Right atrium auricular region (tissue), 2 donors: ENCODE data around the gene SARDH. TPM values are rescaled to one million over a fixed set of nuclear protein-coding genes. Genes with fewer than 3 reads are reported as not detected.

ENCODE experiments used
- DNase-seq: peaks from one replicate; pipeline ENCODE4 v3.0.0-alpha.2; 2019; ENCODE audit warnings: low spot score
- H3K27ac ChIP-seq, 2 donors: fragments of 200-600 bp; sonication (generic); 1 replicate in 1 of 2; 2 replicates in 1 of 2; pipeline ENCODE4 v1.5.1; 2016 to 2019
- H3K27me3 ChIP-seq, 2 donors: fragments of 200-600 bp; sonication (generic); one replicate each; pipeline versions ENCODE4 v1.5.1 to v1.6.0; 2017 to 2019
- H3K36me3 ChIP-seq: fragments of 200-600 bp; sonication (generic); one replicate; pipeline ENCODE4 v1.5.1; 2016
- H3K4me1 ChIP-seq, 2 donors: fragments of 200-600 bp; sonication (generic); one replicate each; pipeline versions ENCODE4 v1.5.1 to v1.6.0; 2017 to 2019
- H3K4me3 ChIP-seq, 2 donors: fragments of 200-600 bp; sonication (generic); 1 replicate in 1 of 2; 2 replicates in 1 of 2; pipeline ENCODE4 v1.5.1; 2017 to 2019; ENCODE audit warnings: mild to moderate bottlenecking in 1 of 2, moderate library complexity in 1 of 2
- H3K9me3 ChIP-seq, 2 donors: fragments of 200-600 bp; sonication (generic); one replicate each; pipeline ENCODE4 v1.5.1; 2019
- CTCF ChIP-seq, 2 donors: fragments of 200-600 bp; sonication (generic); IDR thresholded peaks; one replicate each; pipeline ENCODE4 v1.5.1; 2019; ENCODE audit warnings: antibody characterized with exemption in 2 of 2
- total RNA-seq, 2 donors: library from RNA; depleted of rRNA; stranded (reverse); fragments of >200 nt; gene quantifications; one replicate each; pipeline ENCODE4 v1.1.0, GENCODE V29; 2016

SARDH gene
- total RNA-seq, 2 donors from 2014 or later, result 0.63 to 0.94 TPM

GRCh38 chr9:133619791-133620190, 118.4 kb downstream of the SARDH start:
- Histone ChIP-seq H3K9me3 (no peaks in the 10 kb centered on the region), H3K4me3 (no peak overlapping the region), H3K27ac (no peak overlapping the region), H3K4me1 (no peaks in the 10 kb centered on the region), H3K36me3 (no peaks in the 10 kb centered on the region), H3K27me3 (no peaks in the 10 kb centered on the region)
- TF ChIP-seq CTCF (IDR thresholded peaks at IDR 0.05), result no peak
- no peak for DNase-seq

- Histone ChIP-seq H3K27me3 (no peaks in the 10 kb centered on the region), H3K36me3 (no peaks in the 10 kb centered on the region), H3K27ac (no peak overlapping the region), H3K9me3 (no peaks in the 10 kb centered on the region), H3K4me3 (no peak overlapping the region), H3K4me1 (no peaks in the 10 kb centered on the region)
- no peak for DNase-seq
- no peak for TF ChIP-seq CTCF (IDR thresholded peaks at IDR 0.05)
Measured at GRCh38 chr9:133618726-133619125, 119.4 kb downstream of the SARDH start.

- H3K4me1 ChIP-seq, result no peaks in the 10 kb centered on the region
- no peaks in the 10 kb centered on the region for H3K27me3 ChIP-seq
- H3K36me3 ChIP-seq, result no peaks in the 10 kb centered on the region
- no peak overlapping the region for H3K27ac ChIP-seq
- no peaks in the 10 kb centered on the region for H3K9me3 ChIP-seq
- no peak for TF ChIP-seq CTCF (IDR thresholded peaks at IDR 0.05)
- DNase-seq, result no peak
- H3K4me3 ChIP-seq, result no peak overlapping the region
Measured at GRCh38 chr9:133616643-133617405, 121.3 kb downstream of the SARDH start.

- H3K4me1 ChIP-seq, result no peaks in the 10 kb centered on the region
- no peaks in the 10 kb centered on the region for H3K27me3 ChIP-seq
- no peak for TF ChIP-seq CTCF (IDR thresholded peaks at IDR 0.05)
- no peak for DNase-seq
- H3K4me3 ChIP-seq, result no peak overlapping the region
- H3K36me3 ChIP-seq, result no peaks in the 10 kb centered on the region
- no peak overlapping the region for H3K27ac ChIP-seq
- H3K9me3 ChIP-seq, result no peaks in the 10 kb centered on the region
Measured at GRCh38 chr9:133615606-133616188, 122.5 kb downstream of the SARDH start.

GRCh38 chr9:133615186-133615585, 123.0 kb downstream of the SARDH start:
- TF ChIP-seq CTCF (IDR thresholded peaks at IDR 0.05), result no peak
- no peaks in the 10 kb centered on the region for H3K27me3 ChIP-seq
- DNase-seq, result no peak
- no peak overlapping the region for H3K4me3 ChIP-seq
- H3K9me3 ChIP-seq, result no peaks in the 10 kb centered on the region
- H3K36me3 ChIP-seq, result no peaks in the 10 kb centered on the region
- H3K27ac ChIP-seq, result no peak overlapping the region
- H3K4me1 ChIP-seq, result no peaks in the 10 kb centered on the region
